OCI-LY7 (cell line): ENCODE results near the gene DVL1. TPM values are rescaled to one million over a fixed set of nuclear protein-coding genes. Genes with fewer than 3 reads are reported as not detected.

Experiments used
- BruUV-seq: library from RNA; stranded (reverse); fragments of 400-500 nt; replicated peaks from 2 replicates; lab custom pipeline; 2021; lab: Mats Ljungman, UMichigan
- CTCF ChIA-PET: fragments of 300-600 bp; sonication (Branson Sonifier 250); formaldehyde crosslinking; loops from one replicate; lab custom pipeline; 2022; ENCODE audit warnings: antibody characterized with exemption; ENCODE audit not compliant: unreplicated experiment; lab: Charles Lee
- POLR2A ChIA-PET: fragments of 300-600 bp; sonication (Branson Sonifier 250); formaldehyde crosslinking; loops from one replicate; lab custom pipeline; 2022; ENCODE audit warnings: antibody characterized with exemption; lab: Charles Lee
- DNase-seq: peaks from one replicate; pipeline ENCODE4 v3.0.0-alpha.2; 2015; ENCODE audit warnings: low spot score
- H2AFZ ChIP-seq: fragments of 200-600 bp; sonication (generic), shearing (Covaris generic); 2 replicates; pipeline ENCODE4 v1.6.1; 2014; ENCODE audit warnings: mild to moderate bottlenecking, antibody characterized with exemption, low read length, moderate library complexity
- H3K27ac ChIP-seq: fragments of 200-600 bp; sonication (generic); 2 replicates; pipeline ENCODE4 v1.5.1; 2014; ENCODE audit warnings: mixed run types, low read depth, mild to moderate bottlenecking, moderate library complexity, low read length, inconsistent platforms; ENCODE audit not compliant: poor library complexity, severe bottlenecking
- H3K36me3 ChIP-seq: fragments of 200-600 bp; sonication (generic); 2 replicates; pipeline ENCODE4 v1.6.1; 2014; ENCODE audit warnings: mild to moderate bottlenecking, antibody characterized with exemption, low read length, moderate library complexity, mixed read lengths; ENCODE audit not compliant: insufficient read depth
- H3K4me1 ChIP-seq: fragments of 200-600 bp; sonication (generic); 2 replicates; pipeline ENCODE4 v1.5.1; 2014; ENCODE audit warnings: mild to moderate bottlenecking, low read length; ENCODE audit not compliant: insufficient read depth, poor library complexity, severe bottlenecking
- H3K4me2 ChIP-seq: fragments of 200-600 bp; sonication (generic); 2 replicates; pipeline ENCODE4 v1.6.1; 2014; ENCODE audit warnings: mild to moderate bottlenecking, low read length
- H3K4me3 ChIP-seq: fragments of 200-600 bp; sonication (generic); 2 replicates; pipeline ENCODE4 v1.5.1; 2014; ENCODE audit warnings: mild to moderate bottlenecking, low read depth, low read length; ENCODE audit not compliant: poor library complexity, severe bottlenecking
- H3K79me2 ChIP-seq: fragments of 200-600 bp; sonication (generic); 2 replicates; pipeline ENCODE4 v1.6.1; 2016; ENCODE audit warnings: low read depth, mild to moderate bottlenecking, low read length, moderate library complexity, mixed read lengths; ENCODE audit not compliant: insufficient read depth
- H3K9me2 ChIP-seq: fragments of 200-600 bp; sonication (generic); 2 replicates; pipeline ENCODE4 v1.6.1; 2016; ENCODE audit warnings: mild to moderate bottlenecking, low read length, mixed read lengths; ENCODE audit not compliant: insufficient read depth
- H3K9me3 ChIP-seq: fragments of 200-600 bp; sonication (generic); 2 replicates; pipeline ENCODE4 v1.6.1; 2014; ENCODE audit warnings: mild to moderate bottlenecking, mixed run types, low read length, mixed read lengths
- H4K20me1 ChIP-seq: fragments of 200-600 bp; sonication (generic); 2 replicates; pipeline ENCODE4 v1.6.1; 2014; ENCODE audit warnings: mild to moderate bottlenecking, antibody characterized with exemption, low read length, moderate library complexity, mixed read lengths; ENCODE audit not compliant: insufficient read depth
- EZH2phosphoT487 ChIP-seq: fragments of 200-600 bp; sonication (generic); IDR thresholded peaks from 2 replicates; pipeline ENCODE4 v1.6.1; 2018; ENCODE audit warnings: low read depth, borderline replicate concordance, mild to moderate bottlenecking, mixed run types, antibody characterized with exemption, low read length, moderate library complexity, mixed read lengths
- intact Hi-C: fragments of 100-400 bp; cut with micrococcal nuclease; formaldehyde crosslinking; loops from one replicate; pipeline ENCODE4 v1.10.0; 2022; ENCODE audit not compliant: unreplicated experiment
- total RNA-seq, 2 experiments: library from RNA; depleted of rRNA in 1 of 2; stranded (reverse); fragments of >200 nt in 1 of 2; shearing (Covaris generic) in 1 of 2; gene quantifications; 2 replicates each; pipeline ENCODE4 v1.2.3, GENCODE V29; 2014 to 2022
- TF ChIP-seq, protein P1 (sequence below): fragments of 200-600 bp; sonication (generic); conservative IDR thresholded peaks from 2 replicates; pipeline ENCODE4 v1.5.1; 2014; ENCODE audit warnings: mild to moderate bottlenecking, antibody characterized with exemption, low read length, moderate library complexity, mixed read lengths

DVL1 gene
- total RNA-seq, 2 experiments from 2014 or later, result 27.8 to 47.1 TPM

DNA sequence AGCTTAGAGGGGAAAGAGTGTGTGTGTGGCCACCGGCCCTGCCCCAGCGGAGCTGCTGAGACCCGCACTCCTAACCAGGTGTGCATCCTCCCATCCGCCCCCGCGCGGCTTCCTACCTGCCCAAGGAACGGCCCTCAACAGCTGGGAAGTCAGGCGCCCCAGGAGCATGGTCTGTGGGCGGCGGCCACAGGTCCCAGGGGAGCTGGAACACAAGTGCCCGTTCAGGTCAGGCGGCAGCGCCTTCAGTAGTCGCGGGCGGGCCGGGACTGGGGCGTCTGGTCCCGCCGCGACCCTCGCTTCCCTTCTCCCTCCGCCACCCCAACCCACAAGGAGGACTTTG is 25.3 kb upstream of the DVL1 start:
- BruUV-seq, result no TSS peak
- no peaks in the 10 kb centered on the region for H3K9me2 ChIP-seq
- intact Hi-C loops, result loop anchor here (2.0 kb wide), 1 partner anchor 50 kb away; the partner anchor contains the start of genes CPTP and INTS11
- peak overlapping the region; percentile 94 for H3K4me2 ChIP-seq
- ChIA-PET POLR2A (no interaction called here), CTCF (no interaction called here)
- peak overlapping the region; percentile 50; the same call in 1 of the 2 replicates for H2AFZ ChIP-seq
- H3K79me2 ChIP-seq, result peaks cover 20% of the 10 kb centered on the region
- no peaks in the 10 kb centered on the region for H3K9me3 ChIP-seq
- peak overlapping the region; percentile 75 for H3K27ac ChIP-seq
- H4K20me1 ChIP-seq, result no peaks in the 10 kb centered on the region
- H3K36me3 ChIP-seq, result peaks cover 47% of the 10 kb centered on the region
- TF ChIP-seq, protein P1, sequence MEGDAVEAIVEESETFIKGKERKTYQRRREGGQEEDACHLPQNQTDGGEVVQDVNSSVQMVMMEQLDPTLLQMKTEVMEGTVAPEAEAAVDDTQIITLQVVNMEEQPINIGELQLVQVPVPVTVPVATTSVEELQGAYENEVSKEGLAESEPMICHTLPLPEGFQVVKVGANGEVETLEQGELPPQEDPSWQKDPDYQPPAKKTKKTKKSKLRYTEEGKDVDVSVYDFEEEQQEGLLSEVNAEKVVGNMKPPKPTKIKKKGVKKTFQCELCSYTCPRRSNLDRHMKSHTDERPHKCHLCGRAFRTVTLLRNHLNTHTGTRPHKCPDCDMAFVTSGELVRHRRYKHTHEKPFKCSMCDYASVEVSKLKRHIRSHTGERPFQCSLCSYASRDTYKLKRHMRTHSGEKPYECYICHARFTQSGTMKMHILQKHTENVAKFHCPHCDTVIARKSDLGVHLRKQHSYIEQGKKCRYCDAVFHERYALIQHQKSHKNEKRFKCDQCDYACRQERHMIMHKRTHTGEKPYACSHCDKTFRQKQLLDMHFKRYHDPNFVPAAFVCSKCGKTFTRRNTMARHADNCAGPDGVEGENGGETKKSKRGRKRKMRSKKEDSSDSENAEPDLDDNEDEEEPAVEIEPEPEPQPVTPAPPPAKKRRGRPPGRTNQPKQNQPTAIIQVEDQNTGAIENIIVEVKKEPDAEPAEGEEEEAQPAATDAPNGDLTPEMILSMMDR, result no peak
- TF ChIP-seq EZH2phosphoT487, result no peak
- DNase-seq, result peak; percentile 46
- peak overlapping the region; percentile 99 for H3K4me3 ChIP-seq
- H3K4me1 ChIP-seq, result peaks cover 38% of the 10 kb centered on the region

DNA sequence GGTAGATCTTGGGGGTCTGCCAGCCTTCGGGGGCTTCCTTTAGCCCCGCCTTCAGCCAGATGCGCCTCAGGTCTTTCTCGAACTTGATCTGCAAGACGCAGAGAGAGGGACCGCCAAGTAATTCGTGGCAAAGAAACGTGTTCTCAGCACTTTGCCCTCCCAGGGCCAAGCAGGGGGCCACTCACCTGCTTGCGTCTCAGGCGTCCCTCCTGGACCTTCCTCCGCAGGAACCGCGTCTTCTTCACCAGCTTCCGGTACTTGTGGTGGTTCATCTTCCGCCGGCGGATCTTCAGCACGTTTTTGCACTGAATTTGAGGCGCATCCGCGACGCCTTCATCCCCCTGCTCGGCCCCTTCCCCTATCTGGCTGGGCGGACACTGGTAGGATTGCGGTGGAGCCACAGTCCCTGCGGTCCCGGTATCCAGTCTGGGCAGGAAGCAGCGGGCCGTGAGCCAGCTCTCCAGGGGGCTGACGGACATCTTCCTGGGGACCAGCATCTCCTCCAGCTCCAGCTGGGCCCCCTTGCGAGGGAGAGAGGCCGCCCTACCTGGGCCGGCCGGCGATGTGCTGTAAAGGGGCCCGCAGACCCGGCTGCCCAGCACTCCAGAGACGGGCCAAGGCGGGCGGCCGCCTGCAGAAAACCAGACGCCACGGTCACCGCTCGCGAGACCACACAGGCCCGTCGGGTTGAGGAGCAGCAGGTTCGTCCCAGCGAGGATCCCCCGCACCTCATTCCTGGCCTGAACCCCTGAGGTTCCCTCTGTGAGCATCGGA is 24.8 kb upstream of the DVL1 start:
- ChIA-PET CTCF (no interaction called here), POLR2A (no interaction called here)

More for the DNA sequence above, 24.8 kb upstream of the DVL1 start:
- H2AFZ ChIP-seq, result no peak overlapping the region
- H3K4me3 ChIP-seq, result peak overlapping the region; percentile 99
- no peaks in the 10 kb centered on the region for H3K9me2 ChIP-seq
- peak overlapping the region; percentile 94 for H3K4me2 ChIP-seq
- H4K20me1 ChIP-seq, result no peaks in the 10 kb centered on the region
- peak overlapping the region; percentile 75 for H3K27ac ChIP-seq
- no peak for TF ChIP-seq EZH2phosphoT487
- TF ChIP-seq, protein P1, result no peak
- H3K9me3 ChIP-seq, result no peaks in the 10 kb centered on the region
- TSS peak; percentile 96 for BruUV-seq
- peaks cover 38% of the 10 kb centered on the region for H3K4me1 ChIP-seq
- DNase-seq, result no peak
- intact Hi-C loops, result loop anchor here (2.0 kb wide), 2 partner anchors 49 to 89 kb away; partner anchors contain the start of genes CPTP and INTS11
- peaks cover 20% of the 10 kb centered on the region for H3K79me2 ChIP-seq
- peaks cover 48% of the 10 kb centered on the region for H3K36me3 ChIP-seq
